HG03108 (cell line): ENCODE data around the gene BMS1.

Experiments
- ATAC-seq: cut with Tn5 transposase; IDR thresholded peaks from one replicate; pipeline ENCODE4 v1.9.1; 2021; ENCODE audit warnings: moderate library complexity; ENCODE audit not compliant: unreplicated experiment

Gene BMS1

GRCh38 chr10:42880255-42880620 is 97.6 kb downstream of the BMS1 start:
- ATAC-seq = no peak

GRCh38 chr10:42882597-42882996 is 100.0 kb downstream of the BMS1 start:
- no peak for ATAC-seq
